HG02840 (cell line): ENCODE measurements around the gene ITGB4.

Experiments used
- ATAC-seq: cut with Tn5 transposase; IDR thresholded peaks from one replicate; pipeline ENCODE4 v1.9.1; 2021; ENCODE audit warnings: mild to moderate bottlenecking, moderate library complexity, moderate number of reproducible peaks; ENCODE audit not compliant: unreplicated experiment, low FRiP score

The ITGB4 gene

GRCh38 chr17:75783069-75783783, 62.0 kb downstream of the ITGB4 start:
- no peak for ATAC-seq

DNA sequence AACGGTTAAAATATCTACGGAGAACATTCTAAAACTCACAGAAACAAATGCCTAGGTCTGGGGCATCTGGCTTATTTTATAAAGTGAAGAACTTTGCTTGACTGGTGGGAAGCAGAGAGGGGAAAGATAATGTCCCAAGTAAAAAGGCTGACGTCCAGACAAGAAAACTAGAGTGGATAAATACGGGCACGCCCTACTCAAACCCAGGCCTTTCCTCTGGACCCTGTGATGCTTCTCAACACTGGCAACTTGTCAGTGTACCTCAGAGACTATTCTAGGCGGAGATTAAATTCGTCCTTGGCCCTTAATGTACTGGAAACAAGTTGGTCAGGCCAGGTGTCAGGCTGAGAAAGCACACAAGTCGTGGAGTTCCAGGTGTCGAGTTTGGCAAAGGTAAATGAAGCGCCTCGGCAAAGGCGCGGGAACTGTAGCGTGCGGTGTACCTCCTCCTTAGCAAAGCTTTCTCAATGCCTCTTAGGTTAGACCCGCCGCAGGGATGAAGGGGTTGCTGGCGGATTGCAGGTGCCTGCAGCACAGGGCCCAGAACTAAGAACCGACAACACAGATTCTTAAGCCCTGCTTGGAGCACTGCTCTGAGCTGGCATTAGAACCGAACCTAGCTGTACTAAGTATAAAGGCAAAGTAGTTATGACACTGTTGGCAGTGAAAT, 62.7 kb downstream of the ITGB4 start:
- no peak for ATAC-seq

DNA sequence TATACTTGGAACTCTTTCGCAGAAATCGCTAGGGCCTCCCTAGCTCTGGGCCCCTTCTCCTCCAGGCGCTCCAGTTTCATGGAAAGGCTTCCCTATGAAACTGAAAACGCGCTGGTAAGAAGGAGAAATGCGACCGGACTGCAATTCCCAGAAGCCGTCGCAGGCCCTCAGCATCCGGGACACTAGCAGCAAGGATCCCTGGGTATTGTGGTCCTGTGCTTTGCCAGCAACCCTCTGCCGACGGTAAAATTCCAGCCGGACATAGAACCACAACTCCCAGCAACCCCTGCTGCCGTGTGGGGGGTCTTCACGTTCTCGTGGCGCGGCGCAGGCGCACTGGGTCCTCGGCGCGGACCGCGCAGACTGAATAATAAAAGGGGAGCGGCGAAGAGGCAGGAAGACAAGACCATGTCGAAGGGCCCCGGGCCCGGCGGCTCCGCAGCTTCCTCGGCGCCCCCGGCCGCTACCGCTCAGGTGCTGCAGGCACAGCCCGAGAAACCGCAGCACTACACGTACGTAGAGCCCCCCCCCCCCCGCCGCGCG, 63.3 kb downstream of the ITGB4 start, which contains the start of gene UNK:
Gene UNK (plus strand): TSS at position 334 of the 543 bp plus-strand sequence. CDS start 75 bp downstream, at position 409.
- peak; percentile 65 for ATAC-seq

GRCh38 chr17:75785016-75785890, 64.0 kb downstream of the ITGB4 start:
- peak; percentile 57 for ATAC-seq

- ATAC-seq, result no peak
These were observed 70.0 kb downstream of the ITGB4 start for GRCh38 chr17:75791254-75791653.

DNA sequence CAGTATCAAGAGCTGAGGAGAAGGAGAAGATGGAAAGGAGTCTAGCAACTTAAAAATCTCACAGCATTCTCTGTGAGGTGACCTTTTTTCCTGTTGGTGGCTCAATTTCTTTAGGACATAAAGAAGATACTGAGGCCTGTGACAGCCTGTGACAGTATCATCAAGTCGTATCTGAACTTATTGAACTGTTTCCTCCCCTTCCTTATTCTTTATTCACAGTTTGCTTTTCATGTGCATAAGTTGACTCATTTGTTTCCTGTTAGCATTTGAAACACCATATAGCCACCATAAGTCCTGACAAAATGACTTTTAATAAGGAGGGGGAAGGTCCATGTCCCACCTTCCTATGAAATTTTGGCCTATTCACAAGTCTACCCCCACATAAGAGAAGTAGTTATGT, 72.2 kb downstream of the ITGB4 start:
- no peak for ATAC-seq

DNA sequence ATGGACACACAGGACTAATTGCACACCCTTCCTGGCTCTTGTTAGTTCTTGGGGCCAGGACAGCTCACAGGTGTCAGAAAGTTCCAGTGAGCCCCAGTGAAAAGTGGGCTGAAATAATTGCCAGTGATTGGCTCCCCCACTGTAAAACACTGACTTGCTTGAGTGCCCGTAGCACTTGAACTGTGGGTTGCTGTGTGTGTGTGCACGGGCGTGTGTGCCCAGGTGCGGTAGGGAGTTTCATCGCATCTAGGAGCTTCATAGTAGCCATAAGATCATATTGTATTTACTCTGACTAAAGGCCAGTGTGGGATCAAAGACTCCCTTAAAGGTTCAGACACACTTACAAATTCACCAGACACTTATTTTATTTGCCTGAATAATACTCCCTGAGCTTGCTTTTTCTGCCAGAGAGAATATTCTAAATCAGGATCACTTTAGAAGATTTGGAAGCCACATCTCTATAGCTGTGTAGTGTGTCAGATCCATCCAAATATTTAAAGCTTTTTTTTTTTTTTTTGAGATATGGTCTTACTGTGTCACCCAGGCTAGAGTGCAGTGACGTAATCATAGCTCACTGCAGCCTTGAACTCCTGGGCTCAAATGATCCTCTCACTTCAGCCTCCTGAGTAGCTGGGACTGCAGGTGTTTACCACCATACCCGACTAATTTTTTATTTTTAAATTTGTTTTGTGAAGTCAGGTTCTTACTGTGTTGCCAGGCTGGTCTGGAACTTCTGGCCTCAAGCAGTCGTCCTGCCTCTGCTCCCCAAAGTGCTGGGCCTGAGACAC, 74.8 kb downstream of the ITGB4 start:
- no peak for ATAC-seq

DNA sequence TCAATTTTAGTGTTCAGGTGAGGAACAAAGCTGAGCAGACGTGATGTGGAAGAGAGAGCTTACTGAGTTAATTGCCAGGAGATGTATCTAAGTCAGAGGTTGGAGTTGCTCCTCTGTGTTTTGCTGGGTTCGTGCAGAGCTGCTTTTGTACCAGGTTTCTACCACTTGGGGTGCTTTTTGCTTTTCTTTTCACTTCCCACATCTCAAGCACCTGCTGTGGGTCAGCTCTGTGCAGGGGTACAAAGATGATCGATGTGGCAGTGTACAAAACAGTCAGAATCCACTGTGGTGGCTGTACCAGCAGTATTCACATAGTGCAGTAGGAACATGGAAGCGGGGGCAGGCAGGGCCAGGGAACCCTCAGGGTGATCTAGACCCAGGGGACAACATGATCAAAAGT, 78.1 kb downstream of the ITGB4 start:
- no peak for ATAC-seq

- no peak for ATAC-seq
These were observed 82.6 kb downstream of the ITGB4 start for GRCh38 chr17:75803883-75804282.

- ATAC-seq, result no peak
These were observed 85.7 kb downstream of the ITGB4 start for GRCh38 chr17:75806822-75807500.
